Frontal cortex (tissue), 4 donors: ENCODE measurements around the gene ASMTL. TPM values are rescaled to one million over a fixed set of nuclear protein-coding genes. Genes with fewer than 3 reads are reported as not detected.
"Not testable (repeated sequence)": the region's sequence is repeated elsewhere in the genome, so short reads cannot be mapped to it uniquely, and the experiment has no call there.

Experiments
- DNase-seq, 2 donors: peaks; one replicate each; pipeline ENCODE4 v3.0.0; 2012; ENCODE audit warnings: low spot score in 2 of 2
- FAIRE-seq: peaks from 2 replicates; lab custom pipeline; 2012; peaks lifted over from hg19 to GRCh38; lab: Jason Lieb, UNC
- total RNA-seq: library from RNA; depleted of rRNA; stranded (reverse); fragments of >200 nt; gene quantifications from one replicate; pipeline ENCODE4 v1.2.3, GENCODE V29; 2014
- donor health status: control.
- donor health status: control.
- donor health status: control.

The ASMTL gene
- total RNA-seq, 1 donor from 2014 or later = 10.6 TPM

GRCh38 chrX:1416965-1417760, 35.5 kb downstream of the ASMTL start:
- DNase-seq = no peak
- no peak for FAIRE-seq

GRCh38 chrX:1416327-1416784, 36.4 kb downstream of the ASMTL start:
- FAIRE-seq = no peak

GRCh38 chrX:1412551-1413161, 40.1 kb downstream of the ASMTL start:
- FAIRE-seq (no peak), DNase-seq (no peak)

More at GRCh38 chrX:1416327-1416784, 36.4 kb downstream of the ASMTL start:
- no peak for DNase-seq

- DNase-seq (no peak), FAIRE-seq (no peak)
These were observed 41.4 kb downstream of the ASMTL start for GRCh38 chrX:1411326-1411725.

GRCh38 chrX:1407035-1407434, 45.7 kb downstream of the ASMTL start:
- no peak for DNase-seq
- no peak for FAIRE-seq

GRCh38 chrX:1405769-1406168, 46.9 kb downstream of the ASMTL start:
- DNase-seq, FAIRE-seq: not testable (repeated sequence)

- FAIRE-seq = not testable (repeated sequence)
These were observed 48.8 kb downstream of the ASMTL start for GRCh38 chrX:1403867-1404266.

GRCh38 chrX:1403228-1403627, 49.5 kb downstream of the ASMTL start:
- FAIRE-seq (no peak), DNase-seq (no peak)

More at GRCh38 chrX:1403867-1404266, 48.8 kb downstream of the ASMTL start:
- DNase-seq = not testable (repeated sequence)

- FAIRE-seq = no peak
- DNase-seq = no peak
These were observed 50.9 kb downstream of the ASMTL start for GRCh38 chrX:1401611-1402430.

- FAIRE-seq (no peak), DNase-seq (no peak)
These were observed 51.8 kb downstream of the ASMTL start for GRCh38 chrX:1400742-1401471.

GRCh38 chrX:1400049-1400448, 52.7 kb downstream of the ASMTL start:
- DNase-seq (no peak), FAIRE-seq (no peak)

GRCh38 chrX:1398431-1399340, 54.0 kb downstream of the ASMTL start:
- no peak for FAIRE-seq
- no peak for DNase-seq

- DNase-seq = no peak
These were observed 55.1 kb downstream of the ASMTL start for GRCh38 chrX:1397441-1398270.

GRCh38 chrX:1397001-1397400, 55.7 kb downstream of the ASMTL start:
- FAIRE-seq = no peak
- no peak for DNase-seq

More at GRCh38 chrX:1397441-1398270, 55.1 kb downstream of the ASMTL start:
- FAIRE-seq = no peak

GRCh38 chrX:1395646-1396216, 57.0 kb downstream of the ASMTL start:
- FAIRE-seq (no peak), DNase-seq (no peak)

GRCh38 chrX:1394731-1395501, 57.8 kb downstream of the ASMTL start:
- DNase-seq (no peak), FAIRE-seq (no peak)
